Mononuclear cell (primary cell): ENCODE measurements around the gene KLHL21. TPM values are rescaled to one million over a fixed set of nuclear protein-coding genes. Genes with fewer than 3 reads are reported as not detected.

Experiments used
- H3K27me3 ChIP-seq: 2 replicates; pipeline ENCODE4 v1.6.0; 2011; ENCODE audit warnings: low read length, control low read depth; ENCODE audit not compliant: insufficient read depth
- H3K4me1 ChIP-seq: 2 replicates; pipeline ENCODE4 v1.5.1; 2011; ENCODE audit warnings: mild to moderate bottlenecking, low read length, control low read depth; ENCODE audit not compliant: insufficient read depth
- H3K4me3 ChIP-seq: 2 replicates; pipeline ENCODE4 v1.5.1; 2011; ENCODE audit warnings: mild to moderate bottlenecking, low read length, moderate library complexity
- H3K9me3 ChIP-seq: 2 replicates; pipeline ENCODE4 v1.5.1; 2011; ENCODE audit warnings: low read depth, mild to moderate bottlenecking, control low read depth, low read length
- total RNA-seq: library from RNA; depleted of rRNA; stranded (reverse); fragments of >200 nt; gene quantifications from one replicate; pipeline ENCODE4 v1.2.3, GENCODE V29; 2012

Gene KLHL21
- total RNA-seq, 1 donor: 57.4 TPM

DNA sequence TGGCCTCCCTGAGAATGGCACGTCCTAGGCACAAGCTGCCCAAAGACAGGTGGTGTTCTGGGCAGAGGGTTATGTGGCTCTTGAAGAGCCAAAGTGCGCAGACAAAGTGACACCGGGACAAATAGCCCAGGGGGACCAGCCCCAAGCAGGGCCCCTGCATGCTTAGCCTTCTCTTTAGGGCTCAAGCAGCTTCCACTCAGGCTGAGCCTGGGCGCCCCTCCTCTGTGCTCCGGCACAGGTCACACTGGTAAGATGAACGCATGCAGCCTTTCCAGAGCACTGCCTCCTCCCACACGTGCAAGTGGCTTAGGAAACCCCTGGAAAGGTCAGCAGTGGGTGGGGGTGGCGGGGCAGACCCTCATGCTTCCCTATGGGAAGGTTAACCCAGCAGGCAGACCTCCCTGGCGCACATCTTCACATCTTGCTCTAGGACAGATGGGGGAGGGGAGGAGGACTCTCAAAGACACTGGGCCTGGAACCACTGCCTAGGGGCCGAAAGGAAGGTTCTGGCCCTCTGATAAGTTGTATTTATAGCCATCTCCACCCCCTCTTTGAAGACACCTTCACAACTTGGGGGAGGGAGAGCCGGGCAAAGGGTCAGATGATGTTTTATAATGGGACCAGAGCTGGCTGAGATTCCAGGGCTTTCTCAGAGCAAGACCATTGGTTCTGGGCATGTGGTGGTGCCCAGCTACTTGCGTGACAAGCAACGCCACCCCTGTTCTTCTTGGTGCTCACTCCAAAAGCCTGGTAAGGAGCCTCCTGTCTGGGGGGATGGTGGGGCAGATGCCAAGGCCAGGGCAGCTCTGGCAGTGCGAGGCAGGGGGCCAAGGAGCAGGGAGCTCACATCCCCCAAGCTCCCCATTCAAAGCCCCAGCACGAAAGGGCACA, 5.5 kb downstream of the KLHL21 start:
- Histone ChIP-seq H3K4me3 (no peak overlapping the region), H3K4me1 (peaks cover 49% of the 10 kb centered on the region)

DNA sequence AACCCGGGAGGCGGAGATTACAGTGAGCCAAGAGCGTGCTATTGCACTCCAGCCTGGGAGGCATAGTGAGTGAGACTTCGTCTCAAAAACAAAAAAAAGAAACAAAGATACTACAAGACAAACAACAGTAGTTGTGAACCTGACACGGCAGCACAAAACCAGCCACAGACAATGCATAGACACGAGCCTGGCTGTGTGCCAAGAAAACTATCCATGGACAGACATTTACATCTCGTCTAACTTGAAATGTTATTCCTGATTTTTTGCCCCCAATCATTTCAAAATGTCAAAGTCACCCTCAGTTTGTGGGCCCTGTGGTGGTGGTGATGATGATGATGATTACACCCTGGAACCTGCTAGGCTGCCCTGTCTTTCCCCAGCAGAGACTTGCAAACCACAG, 6.3 kb downstream of the KLHL21 start:
- H3K4me3 ChIP-seq: no peak overlapping the region
- peaks cover 57% of the 10 kb centered on the region for H3K4me1 ChIP-seq
- H3K27me3 ChIP-seq: no peaks in the 10 kb centered on the region
- no peaks in the 10 kb centered on the region for H3K9me3 ChIP-seq

More for the DNA sequence above, 5.5 kb downstream of the KLHL21 start:
- Histone ChIP-seq H3K9me3 (no peaks in the 10 kb centered on the region), H3K27me3 (no peaks in the 10 kb centered on the region)

DNA sequence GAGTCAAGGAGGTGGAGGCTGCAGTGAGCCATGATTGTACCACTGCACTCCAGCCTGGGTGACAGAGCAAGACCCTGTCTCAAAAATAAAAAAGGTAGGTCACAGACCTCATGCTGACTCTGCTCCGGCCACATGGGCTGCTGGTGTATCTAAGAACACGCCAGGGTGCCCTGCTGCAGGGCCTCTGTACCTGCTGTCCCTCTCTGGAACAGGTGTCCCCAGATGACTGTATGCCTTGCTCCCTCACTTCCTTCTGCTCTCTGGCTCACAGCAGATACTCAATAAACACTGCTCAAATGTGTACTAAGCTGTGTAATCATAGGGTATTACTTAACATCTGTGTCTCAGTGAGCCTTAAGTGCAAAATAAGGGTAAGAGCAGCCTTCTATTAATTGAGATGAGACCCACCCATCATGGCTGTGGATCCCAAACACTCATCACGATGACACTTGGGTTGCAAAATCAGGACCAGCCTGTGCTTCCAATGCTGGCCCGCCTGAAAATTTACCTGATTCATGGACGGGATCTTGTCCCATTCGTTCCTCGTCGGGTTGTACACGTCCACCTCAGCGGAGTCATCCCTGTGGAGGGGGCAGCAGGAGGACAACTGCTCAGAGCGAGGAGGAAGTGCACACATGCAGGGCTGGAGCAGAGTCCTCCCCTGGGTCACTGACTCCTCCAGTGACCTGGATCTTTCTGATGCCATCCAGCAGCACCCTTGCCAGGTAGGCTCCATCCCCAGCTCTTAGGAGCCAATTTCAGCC, 7.5 kb downstream of the KLHL21 start:
- Histone ChIP-seq H3K4me3 (no peak overlapping the region), H3K27me3 (no peaks in the 10 kb centered on the region), H3K9me3 (no peaks in the 10 kb centered on the region), H3K4me1 (peaks cover 58% of the 10 kb centered on the region)

DNA sequence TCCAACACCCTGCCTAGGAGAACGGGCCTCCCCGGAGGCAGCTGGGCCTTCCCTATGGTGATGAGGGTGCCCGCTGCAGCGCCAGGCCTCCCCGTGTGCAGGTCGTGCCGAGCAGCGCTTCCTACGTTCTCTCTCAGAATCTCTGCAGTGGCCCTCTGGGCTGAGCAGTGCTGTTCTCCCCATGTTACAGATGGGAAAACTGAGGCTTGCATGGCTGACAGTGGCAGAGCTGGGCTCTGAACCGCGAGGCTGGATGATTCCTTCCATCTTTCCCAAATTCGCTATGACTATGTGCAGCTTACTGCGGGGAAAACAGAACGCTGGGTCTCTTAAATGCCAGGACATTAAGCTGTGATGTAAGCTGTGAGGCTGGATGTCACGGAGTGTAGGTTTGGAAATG, 8.9 kb downstream of the KLHL21 start:
- H3K4me1 ChIP-seq: peaks cover 50% of the 10 kb centered on the region
- H3K9me3 ChIP-seq: no peaks in the 10 kb centered on the region
- no peak overlapping the region for H3K4me3 ChIP-seq
- H3K27me3 ChIP-seq: no peaks in the 10 kb centered on the region

DNA sequence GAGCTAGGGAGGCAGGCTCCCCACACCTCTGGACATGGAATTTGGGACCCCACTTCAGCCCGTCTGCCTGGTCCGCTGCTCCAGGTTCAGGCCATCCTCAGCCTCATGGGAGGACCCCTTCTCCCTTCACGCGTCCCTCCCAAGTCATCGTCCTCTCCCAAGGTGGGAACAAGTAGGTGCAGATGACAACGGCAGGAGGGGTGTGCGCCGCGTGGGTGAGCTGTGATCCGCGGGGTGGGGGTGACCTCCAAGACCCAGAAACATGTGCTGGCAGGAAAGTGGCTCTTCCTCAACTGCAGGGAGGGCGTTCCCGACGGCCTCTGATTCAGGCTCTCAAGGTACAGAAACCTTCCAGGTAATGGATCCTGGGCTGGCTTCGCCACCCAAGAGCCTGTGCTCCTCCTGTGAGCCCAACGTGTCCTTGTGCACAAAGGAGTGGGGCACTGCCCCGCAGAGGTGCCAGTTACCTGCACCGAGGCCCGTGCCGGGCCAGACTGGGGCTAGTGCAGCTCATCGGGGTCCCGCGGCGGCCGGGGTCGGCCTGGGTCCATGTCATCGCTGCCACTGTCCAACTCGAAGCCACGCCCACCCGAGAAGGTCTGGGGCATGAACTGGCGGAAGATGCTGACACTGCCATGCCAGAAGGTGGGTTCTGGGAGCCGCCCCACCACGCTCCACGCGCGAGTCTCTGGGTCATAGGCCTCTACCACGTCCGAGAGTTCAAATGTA, 9.6 kb downstream of the KLHL21 start:
- H3K27me3 ChIP-seq: no peaks in the 10 kb centered on the region
- peaks cover 42% of the 10 kb centered on the region for H3K4me1 ChIP-seq
- no peaks in the 10 kb centered on the region for H3K9me3 ChIP-seq
- no peak overlapping the region for H3K4me3 ChIP-seq

DNA sequence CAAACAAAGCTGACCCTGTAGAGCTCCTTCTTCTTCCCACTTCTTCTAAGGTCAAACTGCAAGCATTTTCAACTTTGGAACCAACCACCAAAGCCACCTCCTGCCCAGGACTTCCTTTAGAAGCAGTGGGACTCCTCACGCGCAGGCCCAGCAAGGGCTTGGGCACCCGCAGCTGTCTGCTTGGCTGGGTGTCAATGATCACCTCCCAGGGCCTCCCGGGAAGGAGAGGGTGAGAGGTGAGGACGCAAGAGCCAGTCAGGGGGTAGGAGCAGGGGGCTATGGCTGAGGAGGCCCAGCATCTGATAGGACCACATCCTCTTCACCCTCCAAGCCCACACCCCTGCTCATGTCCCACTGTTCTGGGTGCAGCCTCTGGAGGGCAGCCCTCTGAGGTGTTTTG, 10.2 kb downstream of the KLHL21 start:
- H3K4me1 ChIP-seq: peaks cover 37% of the 10 kb centered on the region
- no peaks in the 10 kb centered on the region for H3K27me3 ChIP-seq
- H3K4me3 ChIP-seq: no peak overlapping the region
- no peaks in the 10 kb centered on the region for H3K9me3 ChIP-seq

DNA sequence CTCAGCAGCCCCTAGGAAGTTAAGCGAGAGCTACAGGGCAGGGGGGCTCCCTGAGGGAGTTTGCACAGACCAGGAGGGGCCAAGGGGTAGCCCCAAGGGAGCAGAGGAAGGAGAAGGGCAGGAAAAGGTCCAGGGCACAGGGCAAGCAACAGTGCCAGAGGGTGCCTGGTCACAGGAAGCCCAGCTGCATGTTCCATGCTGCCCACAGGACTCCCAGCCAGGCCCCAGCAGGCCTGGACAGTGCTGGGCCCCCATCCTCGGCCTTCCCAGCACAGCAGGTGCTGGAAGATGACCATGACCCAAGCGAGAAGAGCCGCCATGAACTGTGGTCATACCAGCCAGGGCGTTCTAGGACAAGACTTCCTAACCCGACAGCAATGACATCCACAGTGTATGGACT, 11.0 kb downstream of the KLHL21 start:
- H3K4me1 ChIP-seq: peaks cover 31% of the 10 kb centered on the region
- no peak overlapping the region for H3K4me3 ChIP-seq
- H3K9me3 ChIP-seq: no peaks in the 10 kb centered on the region
- no peaks in the 10 kb centered on the region for H3K27me3 ChIP-seq

DNA sequence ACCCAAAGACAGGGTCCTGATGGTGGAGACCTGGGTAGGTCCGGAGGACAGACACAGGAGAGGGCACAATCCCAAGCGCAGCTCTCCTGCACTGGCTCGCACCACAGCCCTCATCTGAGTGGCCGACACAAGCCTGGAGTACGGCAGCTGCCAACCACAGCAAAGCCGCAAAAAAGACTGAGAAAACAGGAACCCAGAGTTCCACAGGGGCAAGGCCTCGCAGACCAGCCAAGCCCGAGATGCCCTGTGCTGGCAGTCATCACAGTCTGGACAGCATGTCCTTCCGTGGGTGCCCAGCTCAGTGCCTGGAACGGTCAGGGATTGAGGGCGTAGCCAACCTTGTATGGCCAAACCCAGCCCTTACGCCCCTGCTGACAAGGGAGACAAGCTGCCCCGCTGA, 11.4 kb downstream of the KLHL21 start:
- Histone ChIP-seq H3K9me3 (no peaks in the 10 kb centered on the region), H3K4me3 (no peak overlapping the region), H3K27me3 (no peaks in the 10 kb centered on the region), H3K4me1 (peaks cover 31% of the 10 kb centered on the region)

DNA sequence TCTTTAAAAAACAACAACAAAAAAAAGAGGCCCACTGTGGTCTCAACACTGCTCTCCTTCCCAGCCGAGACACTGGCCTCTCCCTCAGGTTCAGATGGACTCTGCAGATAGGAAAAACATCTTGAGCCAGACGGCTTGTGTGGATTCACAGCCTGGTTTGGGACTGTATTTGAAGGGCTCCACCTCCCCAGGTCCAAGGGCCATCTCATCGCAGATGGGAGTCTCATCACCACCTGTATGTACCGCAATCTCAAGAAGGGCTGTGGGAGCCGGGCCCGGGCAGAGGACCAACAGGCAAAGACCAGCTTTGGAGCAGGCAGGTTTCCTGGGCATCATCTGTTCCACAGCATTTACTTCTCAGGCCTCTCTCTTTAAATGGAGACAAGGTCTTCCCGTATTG, 12.6 kb downstream of the KLHL21 start:
- no peaks in the 10 kb centered on the region for H3K27me3 ChIP-seq
- peaks cover 31% of the 10 kb centered on the region for H3K4me1 ChIP-seq
- H3K4me3 ChIP-seq: no peak overlapping the region
- no peaks in the 10 kb centered on the region for H3K9me3 ChIP-seq

DNA sequence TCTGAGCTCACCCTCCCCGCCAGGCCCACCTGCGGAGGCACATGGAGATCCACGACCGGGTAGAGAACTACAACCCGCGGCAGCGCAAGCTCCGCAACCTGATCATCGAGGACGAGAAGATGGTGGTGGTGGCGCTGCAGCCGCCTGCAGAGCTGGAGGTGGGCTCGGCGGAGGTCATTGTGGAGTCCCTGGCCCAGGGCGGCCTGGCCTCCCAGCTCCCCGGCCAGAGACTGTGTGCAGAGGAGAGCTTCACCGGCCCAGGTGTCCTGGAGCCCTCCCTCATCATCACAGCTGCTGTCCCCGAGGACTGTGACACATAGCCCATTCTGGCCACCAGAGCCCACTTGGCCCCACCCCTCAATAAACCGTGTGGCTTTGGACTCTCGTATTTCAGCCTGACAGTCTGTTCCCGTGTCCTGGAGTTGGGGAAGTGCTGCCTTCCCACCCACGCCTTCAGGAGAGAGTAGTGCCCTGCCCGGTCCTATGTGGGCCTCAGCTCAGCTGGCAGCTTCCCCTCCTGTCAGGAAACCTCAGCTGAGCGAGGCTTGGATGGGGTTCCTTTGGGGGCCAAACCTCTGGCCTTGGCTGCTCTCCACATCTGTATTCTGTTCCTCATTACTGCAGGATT, 13.7 kb downstream of the KLHL21 start:
- H3K27me3 ChIP-seq: no peaks in the 10 kb centered on the region
- H3K4me1 ChIP-seq: peaks cover 31% of the 10 kb centered on the region
- no peaks in the 10 kb centered on the region for H3K9me3 ChIP-seq
- no peak overlapping the region for H3K4me3 ChIP-seq

DNA sequence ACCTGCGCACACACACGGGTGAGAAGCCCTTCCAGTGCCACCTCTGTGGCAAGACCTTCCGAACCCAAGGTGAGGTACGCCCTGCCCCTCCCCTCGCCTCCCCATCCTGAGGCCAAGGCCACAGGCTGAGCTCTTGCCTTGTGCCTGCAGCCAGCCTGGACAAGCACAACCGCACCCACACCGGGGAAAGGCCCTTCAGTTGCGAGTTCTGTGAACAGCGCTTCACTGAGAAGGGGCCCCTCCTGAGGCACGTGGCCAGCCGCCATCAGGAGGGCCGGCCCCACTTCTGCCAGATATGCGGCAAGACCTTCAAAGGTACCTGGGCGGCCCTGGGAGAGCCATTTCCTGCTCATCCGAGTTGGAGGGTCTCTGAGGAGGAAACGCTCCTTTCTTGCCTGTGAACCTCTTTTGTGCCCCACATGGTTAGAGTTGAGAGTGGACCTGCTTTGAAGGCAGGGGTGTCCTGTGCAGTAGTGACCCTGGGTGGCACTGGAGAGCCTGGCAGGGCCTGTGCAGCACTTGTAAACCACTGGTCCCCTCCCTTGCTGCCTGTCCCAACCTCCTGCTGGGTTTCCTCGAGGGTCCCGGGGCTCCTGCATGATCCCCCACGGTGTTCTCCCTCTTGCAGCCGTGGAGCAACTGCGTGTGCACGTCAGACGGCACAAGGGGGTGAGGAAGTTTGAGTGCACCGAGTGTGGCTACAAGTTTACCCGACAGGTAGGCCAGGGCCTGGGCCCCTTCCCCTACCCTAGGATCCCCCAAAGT, 14.4 kb downstream of the KLHL21 start:
- Histone ChIP-seq H3K9me3 (no peaks in the 10 kb centered on the region), H3K4me1 (peaks cover 31% of the 10 kb centered on the region), H3K4me3 (no peak overlapping the region), H3K27me3 (no peaks in the 10 kb centered on the region)

DNA sequence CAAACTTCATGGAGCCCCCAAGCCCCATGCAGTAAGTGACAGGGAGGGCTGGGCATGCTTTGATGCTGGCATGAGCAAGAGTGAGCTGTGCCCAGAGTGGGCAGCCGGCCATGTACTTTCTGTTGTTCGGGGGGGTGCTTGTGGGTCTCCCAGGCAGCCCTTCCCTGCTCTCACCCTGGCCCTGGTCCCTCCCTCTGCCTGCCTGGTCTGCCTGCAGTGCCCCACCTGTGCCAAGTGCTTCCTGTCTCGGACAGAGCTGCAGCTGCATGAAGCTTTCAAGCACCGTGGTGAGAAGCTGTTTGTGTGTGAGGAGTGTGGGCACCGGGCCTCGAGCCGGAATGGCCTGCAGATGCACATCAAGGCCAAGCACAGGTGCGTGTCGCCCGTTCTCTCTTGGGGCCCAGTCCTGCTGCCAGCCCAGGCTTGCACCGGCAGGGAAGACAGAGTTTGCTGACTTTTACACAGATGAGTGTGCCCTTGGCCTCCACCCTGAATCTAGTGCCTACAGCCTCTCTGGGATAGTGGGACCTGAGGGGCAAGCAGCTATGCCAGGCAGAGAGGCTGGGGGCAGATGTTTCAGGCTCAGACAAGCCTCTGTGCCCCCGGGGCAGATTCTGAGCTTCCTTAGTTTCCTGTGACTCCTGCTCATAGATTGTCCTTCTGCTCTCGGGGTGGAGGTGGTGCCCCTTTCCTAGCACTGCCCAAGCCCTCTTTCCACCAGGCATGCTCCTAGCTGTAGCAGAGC, 15.2 kb downstream of the KLHL21 start:
- no peak overlapping the region for H3K4me3 ChIP-seq
- no peaks in the 10 kb centered on the region for H3K9me3 ChIP-seq
- H3K27me3 ChIP-seq: no peaks in the 10 kb centered on the region
- H3K4me1 ChIP-seq: peaks cover 31% of the 10 kb centered on the region

DNA sequence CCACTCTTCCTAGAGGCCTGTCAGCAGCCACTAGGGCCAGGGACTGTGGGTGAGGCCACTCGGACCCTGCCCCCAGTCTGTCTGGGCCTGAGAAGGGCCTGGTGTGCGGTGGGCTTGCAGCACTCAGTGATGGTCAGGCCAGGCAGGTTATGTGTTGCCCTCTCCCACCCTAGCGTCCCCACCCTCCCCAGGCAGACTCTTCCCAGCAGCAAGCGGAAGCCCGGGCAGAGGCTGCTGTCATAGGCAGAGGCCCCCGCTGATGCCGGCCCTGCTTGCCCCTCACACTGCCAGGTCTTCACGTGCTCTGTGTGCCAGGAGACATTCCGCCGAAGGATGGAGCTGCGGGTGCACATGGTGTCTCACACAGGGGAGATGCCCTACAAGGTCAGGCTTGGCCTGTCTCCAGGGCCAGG, 16.3 kb downstream of the KLHL21 start:
- Histone ChIP-seq H3K4me1 (peaks cover 31% of the 10 kb centered on the region), H3K4me3 (no peak overlapping the region), H3K27me3 (no peaks in the 10 kb centered on the region), H3K9me3 (no peaks in the 10 kb centered on the region)

DNA sequence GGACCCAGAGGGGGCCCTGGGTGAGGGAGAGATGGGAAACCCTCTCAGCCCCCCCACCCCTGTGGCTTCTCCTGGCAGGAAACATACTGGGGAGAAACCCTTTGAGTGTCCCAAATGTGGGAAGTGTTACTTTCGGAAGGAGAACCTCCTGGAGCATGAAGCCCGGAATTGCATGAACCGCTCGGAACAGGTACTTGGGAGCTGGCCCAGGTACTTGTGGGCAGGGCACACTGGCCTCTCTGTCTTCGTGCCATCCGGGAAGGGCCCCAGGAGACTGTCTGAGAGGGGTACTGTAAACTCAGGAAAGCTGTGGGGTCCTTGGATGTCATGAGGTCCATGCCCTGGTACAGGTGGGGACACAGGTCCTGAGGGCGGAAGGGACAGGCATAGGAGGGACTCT, 16.8 kb downstream of the KLHL21 start:
- peaks cover 31% of the 10 kb centered on the region for H3K4me1 ChIP-seq
- no peaks in the 10 kb centered on the region for H3K27me3 ChIP-seq
- H3K9me3 ChIP-seq: no peaks in the 10 kb centered on the region
- H3K4me3 ChIP-seq: no peak overlapping the region
